GM23248 (cell line): ENCODE results near the gene COL23A1.

Source experiments
- EZH2 ChIP-seq: fragments of 200-600 bp; sonication (generic); IDR thresholded peaks from 2 replicates; pipeline ENCODE4 v1.6.1; 2018; ENCODE audit warnings: antibody characterized with exemption, mild to moderate bottlenecking; ENCODE audit not compliant: insufficient read depth, poor library complexity, severe bottlenecking
- EZH2phosphoT487 ChIP-seq: fragments of 200-600 bp; sonication (generic); IDR thresholded peaks from 2 replicates; pipeline ENCODE4 v1.6.1; 2018; ENCODE audit warnings: antibody characterized with exemption, moderate library complexity, mild to moderate bottlenecking, low read depth; ENCODE audit not compliant: insufficient read depth

GRCh38 chr5:178222292-178222691 is 367.9 kb downstream of the COL23A1 start:
- TF ChIP-seq EZH2 (no peak), EZH2phosphoT487 (no peak)
